Stimulated activated CD8-positive, alpha-beta memory T cell treated with anti-CD3 and anti-CD28 coated beads, Interleukin-4, amount 100 ng/mL, for 24 hours (primary cell): Measurements from ENCODE around the gene SRRD.
"Not testable (repeated sequence)": the region's sequence is repeated elsewhere in the genome, so short reads cannot be mapped to it uniquely, and the experiment has no call there.

Source experiments
- DNase-seq: peaks from one replicate; pipeline ENCODE4 v3.0.0-alpha.2; 2020; ENCODE audit warnings: low read depth

Gene SRRD

GRCh38 chr22:26522592-26522991 lies 38.9 kb downstream of the SRRD start:
- no peak for DNase-seq

GRCh38 chr22:26524870-26525269 lies 41.2 kb downstream of the SRRD start:
- no peak for DNase-seq

GRCh38 chr22:26525946-26526564 lies 42.4 kb downstream of the SRRD start:
- DNase-seq: no peak

- DNase-seq: no peak
Observed at GRCh38 chr22:26527167-26527566, 43.5 kb downstream of the SRRD start.

- DNase-seq: no peak
Observed at GRCh38 chr22:26527574-26528465, 44.1 kb downstream of the SRRD start.

GRCh38 chr22:26528518-26528917 lies 44.8 kb downstream of the SRRD start:
- DNase-seq: not testable (repeated sequence)

- DNase-seq: no peak
Observed at GRCh38 chr22:26529345-26529744, 45.7 kb downstream of the SRRD start.

- no peak for DNase-seq
Observed at GRCh38 chr22:26534171-26534855, 50.6 kb downstream of the SRRD start.

- DNase-seq: no peak
Observed at GRCh38 chr22:26534874-26535602, 51.4 kb downstream of the SRRD start.

- no peak for DNase-seq
Observed at GRCh38 chr22:26535603-26535908, 51.9 kb downstream of the SRRD start.

- DNase-seq: no peak
Observed at GRCh38 chr22:26536056-26536761, 52.5 kb downstream of the SRRD start.

GRCh38 chr22:26536762-26537134 lies 53.1 kb downstream of the SRRD start:
- no peak for DNase-seq

GRCh38 chr22:26540119-26540518 lies 56.4 kb downstream of the SRRD start:
- no peak for DNase-seq

- no peak for DNase-seq
Observed at GRCh38 chr22:26541167-26541819, 57.6 kb downstream of the SRRD start.

GRCh38 chr22:26542831-26543230 lies 59.2 kb downstream of the SRRD start:
- no peak for DNase-seq
